Subcutaneous adipose tissue (tissue), 4 donors: ENCODE data around the gene ITGA3. TPM values are rescaled to one million over a fixed set of nuclear protein-coding genes. Genes with fewer than 3 reads are reported as not detected.

Experiments used
- total RNA-seq, 4 donors: library from RNA; depleted of rRNA; stranded (reverse); fragments of >200 nt; gene quantifications; one replicate each; pipeline ENCODE4 v1.1.0, GENCODE V29; 2016
- TF ChIP-seq, protein P1 (sequence below): fragments of 450-650 bp; IDR thresholded peaks from one replicate; pipeline ENCODE4 v1.5.1; 2016; ENCODE audit warnings: low read depth, mild to moderate bottlenecking, control low read depth, antibody characterized with exemption, moderate library complexity

ITGA3 gene
- total RNA-seq, 4 donors from 2014 or later, result 9.0 to 98.8 (median 19.3) TPM

DNA sequence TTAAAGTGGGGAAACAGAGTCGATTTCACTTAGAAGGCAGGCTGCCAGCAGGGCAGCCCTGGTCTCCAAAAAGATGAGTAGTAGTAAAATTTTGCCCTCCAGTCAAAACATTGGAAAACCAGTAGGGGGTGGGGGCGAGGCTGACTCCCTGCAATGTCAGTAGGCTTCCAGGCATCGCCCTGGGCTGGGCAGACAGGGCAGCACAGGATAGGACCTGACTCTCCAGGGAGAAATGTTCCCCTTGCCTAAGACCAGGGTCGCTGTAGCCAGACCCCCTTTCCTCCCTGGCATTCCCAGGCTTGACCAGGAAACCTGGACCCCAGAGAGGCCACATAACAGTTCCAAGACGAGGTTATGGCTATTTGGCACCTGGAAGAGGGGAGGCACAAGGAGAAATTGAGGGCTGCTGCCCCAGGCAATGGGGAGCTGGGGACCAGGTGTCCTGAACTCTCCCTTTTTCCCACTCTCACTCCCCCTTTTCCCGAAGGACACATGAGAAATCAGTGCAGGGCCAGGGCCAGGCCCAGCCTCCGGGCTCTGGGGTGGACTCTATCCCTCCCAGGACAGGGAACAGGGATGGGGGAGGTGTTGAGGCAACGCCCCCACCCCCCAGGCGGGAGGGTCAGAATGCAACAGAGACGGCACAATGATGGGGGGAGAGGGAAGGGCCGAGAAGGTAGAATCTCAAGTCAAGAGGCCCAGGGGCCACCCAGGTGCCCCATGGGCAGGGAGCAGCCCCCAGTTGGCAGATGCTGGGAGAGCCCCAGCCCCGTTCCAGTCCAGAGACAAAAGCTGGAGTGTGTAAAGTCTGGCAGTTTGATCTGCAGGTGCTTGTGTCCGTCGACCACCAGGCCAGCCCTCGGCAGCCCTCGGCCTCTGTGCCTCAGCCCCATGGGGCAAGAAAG, 78.5 kb downstream of the ITGA3 start:
- TF ChIP-seq, protein P1, sequence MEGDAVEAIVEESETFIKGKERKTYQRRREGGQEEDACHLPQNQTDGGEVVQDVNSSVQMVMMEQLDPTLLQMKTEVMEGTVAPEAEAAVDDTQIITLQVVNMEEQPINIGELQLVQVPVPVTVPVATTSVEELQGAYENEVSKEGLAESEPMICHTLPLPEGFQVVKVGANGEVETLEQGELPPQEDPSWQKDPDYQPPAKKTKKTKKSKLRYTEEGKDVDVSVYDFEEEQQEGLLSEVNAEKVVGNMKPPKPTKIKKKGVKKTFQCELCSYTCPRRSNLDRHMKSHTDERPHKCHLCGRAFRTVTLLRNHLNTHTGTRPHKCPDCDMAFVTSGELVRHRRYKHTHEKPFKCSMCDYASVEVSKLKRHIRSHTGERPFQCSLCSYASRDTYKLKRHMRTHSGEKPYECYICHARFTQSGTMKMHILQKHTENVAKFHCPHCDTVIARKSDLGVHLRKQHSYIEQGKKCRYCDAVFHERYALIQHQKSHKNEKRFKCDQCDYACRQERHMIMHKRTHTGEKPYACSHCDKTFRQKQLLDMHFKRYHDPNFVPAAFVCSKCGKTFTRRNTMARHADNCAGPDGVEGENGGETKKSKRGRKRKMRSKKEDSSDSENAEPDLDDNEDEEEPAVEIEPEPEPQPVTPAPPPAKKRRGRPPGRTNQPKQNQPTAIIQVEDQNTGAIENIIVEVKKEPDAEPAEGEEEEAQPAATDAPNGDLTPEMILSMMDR, result no peak

GRCh38 chr17:50135316-50136095, 79.6 kb downstream of the ITGA3 start:
- TF ChIP-seq, protein P1, result no peak

DNA sequence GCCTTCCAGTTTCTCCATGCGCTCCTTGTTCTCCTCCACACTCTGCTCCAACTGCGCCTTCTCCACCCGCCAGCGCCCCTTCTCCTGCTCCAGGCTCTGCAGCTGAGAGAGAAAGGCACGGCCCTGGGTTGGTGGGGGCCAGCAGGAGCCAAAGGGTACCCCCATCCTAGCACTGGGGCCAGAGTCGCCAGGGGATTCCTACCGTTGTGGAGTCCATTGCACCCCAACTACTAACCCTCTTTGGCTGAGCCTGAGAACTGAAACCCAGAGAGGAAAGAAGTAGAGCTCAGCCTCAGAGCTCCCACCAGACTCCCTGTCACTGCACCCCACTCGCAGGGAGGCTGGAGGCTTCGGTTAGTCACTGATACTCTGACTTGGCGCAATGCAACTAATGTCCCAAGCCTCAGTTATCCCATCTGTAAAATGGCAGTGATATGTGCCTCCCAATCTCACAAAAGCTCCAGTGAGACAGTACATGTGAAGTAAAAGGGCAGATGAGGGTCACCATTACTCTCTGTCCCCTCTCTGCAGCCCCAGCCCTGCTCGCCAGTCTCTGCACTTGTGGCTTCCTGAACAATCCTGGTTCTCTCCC, 80.3 kb downstream of the ITGA3 start:
- TF ChIP-seq, protein P1, result no peak

GRCh38 chr17:50137042-50137441, 81.1 kb downstream of the ITGA3 start:
- TF ChIP-seq, protein P1, result no peak

- TF ChIP-seq, protein P1, result no peak
Observed at GRCh38 chr17:50139185-50139783, 83.4 kb downstream of the ITGA3 start.

Other genes with a start within 250 kb of the ITGA3 start
- not detected for gene TAC4, start 208.0 kb upstream of the ITGA3 start, total RNA-seq
- gene DLX4, start 86.9 kb upstream of the ITGA3 start, total RNA-seq, result 1 to 10 TPM in 1 of 4 donors, under 1 TPM in 1, not detected in 2; 0.34 to 1.3 TPM
- under 1 TPM in 1 of 4 donors, not detected in 3; 0.34 TPM for gene DLX3, start 60.9 kb upstream of the ITGA3 start, total RNA-seq
- gene PDK2, start 39.2 kb downstream of the ITGA3 start, total RNA-seq, result 100 to 1,000 TPM in 1 of 4 donors, 10 to 100 TPM in 3; 37.4 to 157 (median 43.1) TPM
- under 1 TPM in 3 of 4 donors, not detected in 1; 0.33 to 0.38 (median 0.34) TPM for gene SAMD14, start 74.0 kb downstream of the ITGA3 start, total RNA-seq
- gene PPP1R9B, start 94.6 kb downstream of the ITGA3 start, total RNA-seq, result 10 to 100 TPM; 14.0 to 29.2 (median 20.0) TPM
- gene SGCA, start 109.9 kb downstream of the ITGA3 start, total RNA-seq, result 1 to 10 TPM in 1 of 4 donors, not detected in 3; 4.4 TPM
- gene COL1A1, start 145.5 kb downstream of the ITGA3 start, total RNA-seq, result 100 to 1,000 TPM in 1 of 4 donors, 10 to 100 TPM in 3; 14.3 to 109 (median 36.6) TPM
- not detected for gene TMEM92, start 218.4 kb downstream of the ITGA3 start, total RNA-seq